Neural cell (in vitro differentiated cells): Measurements from ENCODE around the gene NTNG1. TPM values are rescaled to one million over a fixed set of nuclear protein-coding genes. Genes with fewer than 3 reads are reported as not detected.

Source experiments
- H2AFZ ChIP-seq: fragments of 200-600, 300-800 bp; sonication (generic), shearing (Covaris generic); 2 replicates; pipeline ENCODE4 v1.6.0; 2014; ENCODE audit warnings: low read depth, mild to moderate bottlenecking, antibody characterized with exemption, low read length, moderate library complexity
- H3F3A ChIP-seq: fragments of 200-600 bp; shearing (Covaris generic); 2 replicates; pipeline ENCODE4 v1.6.1; 2016; ENCODE audit warnings: mild to moderate bottlenecking, moderate library complexity, mixed read lengths, antibody characterized with exemption, low read length; ENCODE audit not compliant: insufficient read depth, poor library complexity, severe bottlenecking
- H3K27ac ChIP-seq: fragments of 200-600, 300-800 bp; sonication (generic), shearing (Covaris generic); 2 replicates; pipeline ENCODE4 v1.5.1; 2014; ENCODE audit warnings: mild to moderate bottlenecking, low read length, moderate library complexity
- H3K27me3 ChIP-seq: fragments of 300-800, 200-600 bp; sonication (generic), shearing (Covaris generic); 2 replicates; pipeline ENCODE4 v1.6.0; 2014; ENCODE audit warnings: mild to moderate bottlenecking, low read depth, low read length, moderate library complexity; ENCODE audit not compliant: insufficient read depth
- H3K36me3 ChIP-seq: fragments of 300-800, 200-600 bp; sonication (generic), shearing (Covaris generic); 2 replicates; pipeline ENCODE4 v1.5.1; 2014; ENCODE audit warnings: mild to moderate bottlenecking, antibody characterized with exemption, low read length, moderate library complexity; ENCODE audit not compliant: insufficient read depth
- H3K4me2 ChIP-seq: fragments of 300-800, 200-600 bp; sonication (generic), shearing (Covaris generic); 2 replicates; pipeline ENCODE4 v1.6.0; 2014; ENCODE audit warnings: mild to moderate bottlenecking, low read length
- H3K4me3 ChIP-seq: fragments of 300-800, 200-600 bp; sonication (generic), shearing (Covaris generic); 2 replicates; pipeline ENCODE4 v1.5.1; 2014; ENCODE audit warnings: mild to moderate bottlenecking, low read length, moderate library complexity
- H3K79me2 ChIP-seq: fragments of 200-600 bp; shearing (Covaris generic); replicated peaks from 2 replicates; pipeline ENCODE4 v1.6.0; 2014; ENCODE audit warnings: mild to moderate bottlenecking, low read length, moderate library complexity; ENCODE audit not compliant: insufficient read depth
- H3K9ac ChIP-seq: fragments of 300-800, 200-600 bp; sonication (generic), shearing (Covaris generic); 2 replicates; pipeline ENCODE4 v1.6.1; 2016; ENCODE audit warnings: mild to moderate bottlenecking, low read length, mixed read lengths
- H3K9me2 ChIP-seq: fragments of 200-600 bp; shearing (Covaris generic); 2 replicates; pipeline ENCODE4 v1.6.1; 2016; ENCODE audit warnings: mild to moderate bottlenecking, low read length, mixed read lengths; ENCODE audit not compliant: insufficient read depth
- H3K9me3 ChIP-seq: fragments of 200-600, 300-800 bp; sonication (generic), shearing (Covaris generic); 2 replicates; pipeline ENCODE4 v1.6.1; 2016; ENCODE audit warnings: mild to moderate bottlenecking, mixed run types, low read length, moderate library complexity, mixed read lengths
- H4K20me1 ChIP-seq: fragments of 200-600 bp; shearing (Covaris generic); 2 replicates; pipeline ENCODE4 v1.6.1; 2016; ENCODE audit warnings: mild to moderate bottlenecking, mixed run types; ENCODE audit not compliant: insufficient read depth
- EP300 ChIP-seq: fragments of 450-650 bp; conservative IDR thresholded peaks from 2 replicates; pipeline ENCODE4 v1.6.1; 2014; ENCODE audit warnings: antibody characterized with exemption, mild to moderate bottlenecking, moderate library complexity; ENCODE audit not compliant: poor library complexity, severe bottlenecking
- EZH2 ChIP-seq: fragments of 200-600, 300-800 bp; shearing (Covaris generic), sonication (generic); IDR thresholded peaks from 2 replicates; pipeline ENCODE4 v1.6.1; 2014; ENCODE audit warnings: antibody characterized with exemption, low read length, borderline replicate concordance, mild to moderate bottlenecking; ENCODE audit not compliant: insufficient read depth, poor library complexity, severe bottlenecking
- MXI1 ChIP-seq: fragments of 450-650 bp; conservative IDR thresholded peaks from 2 replicates; pipeline ENCODE4 v1.6.1; 2014; ENCODE audit warnings: antibody characterized with exemption, mild to moderate bottlenecking; ENCODE audit not compliant: poor library complexity, severe bottlenecking
- POLR2AphosphoS5 ChIP-seq: IDR thresholded peaks from 2 replicates; pipeline ENCODE4 v1.6.1; 2012
- RAD21 ChIP-seq: fragments of 450-650 bp; conservative IDR thresholded peaks from 2 replicates; pipeline ENCODE4 v1.6.1; 2014; ENCODE audit warnings: antibody characterized with exemption, mild to moderate bottlenecking, moderate library complexity
- SMC3 ChIP-seq: fragments of 450-650 bp; conservative IDR thresholded peaks from 2 replicates; pipeline ENCODE4 v1.6.1; 2014; ENCODE audit warnings: antibody characterized with exemption, mild to moderate bottlenecking, moderate library complexity; ENCODE audit not compliant: poor library complexity
- TAF1 ChIP-seq: IDR thresholded peaks from 2 replicates; pipeline ENCODE4 v1.6.1; 2012; ENCODE audit warnings: low read depth
- polyA plus RNA-seq: library from polyadenylated mRNA; depleted of rRNA; stranded (reverse); fragments of >200 nt; gene quantifications from 2 replicates; pipeline ENCODE4 v1.2.3, GENCODE V29; 2014
- TF ChIP-seq, protein P1 (sequence below): fragments of 450-650 bp; IDR thresholded peaks from 2 replicates; pipeline ENCODE4 v1.5.1; 2014; ENCODE audit warnings: antibody characterized with exemption, mild to moderate bottlenecking, moderate library complexity; ENCODE audit not compliant: poor library complexity, severe bottlenecking
- TF ChIP-seq, protein P2 (sequence below): IDR thresholded peaks from 2 replicates; pipeline ENCODE4 v1.6.1; 2012; ENCODE audit warnings: borderline replicate concordance

The NTNG1 gene
- polyA plus RNA-seq, 1 donor from 2014 or later: not detected

DNA sequence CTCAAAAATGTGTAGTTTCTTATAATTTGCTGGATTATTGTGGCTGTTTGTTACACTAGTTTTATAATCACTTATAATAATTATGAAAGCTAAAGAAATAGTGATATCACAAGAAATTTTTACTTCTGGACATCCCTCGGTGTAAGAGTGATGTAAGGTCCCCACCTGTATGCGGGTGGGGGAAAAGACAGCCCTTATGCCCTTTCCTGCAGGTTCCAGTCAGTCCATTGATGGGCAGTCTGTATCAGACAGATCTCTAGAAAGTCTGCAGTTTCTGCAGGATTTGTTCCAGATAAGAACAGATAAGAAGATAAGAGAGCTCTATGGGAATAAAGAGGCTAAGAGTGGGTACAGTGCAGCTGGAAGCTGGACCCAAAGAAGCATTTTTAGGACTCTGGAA lies 89.3 kb downstream of the NTNG1 start:
- H3F3A ChIP-seq: no peaks in the 10 kb centered on the region
- TF ChIP-seq SMC3 (no peak), EZH2 (no peak), TAF1 (no peak)
- H3K9ac ChIP-seq: no peak overlapping the region
- H3K4me3 ChIP-seq: no peak overlapping the region
- H3K36me3 ChIP-seq: no peaks in the 10 kb centered on the region
- H2AFZ ChIP-seq: no peak overlapping the region
- H3K9me3 ChIP-seq: no peaks in the 10 kb centered on the region
- no peaks in the 10 kb centered on the region for H3K79me2 ChIP-seq
- H4K20me1 ChIP-seq: no peaks in the 10 kb centered on the region
- no peak overlapping the region for H3K4me2 ChIP-seq
- no peak overlapping the region for H3K27ac ChIP-seq
- H3K27me3 ChIP-seq: no peaks in the 10 kb centered on the region
- no peaks in the 10 kb centered on the region for H3K9me2 ChIP-seq

DNA sequence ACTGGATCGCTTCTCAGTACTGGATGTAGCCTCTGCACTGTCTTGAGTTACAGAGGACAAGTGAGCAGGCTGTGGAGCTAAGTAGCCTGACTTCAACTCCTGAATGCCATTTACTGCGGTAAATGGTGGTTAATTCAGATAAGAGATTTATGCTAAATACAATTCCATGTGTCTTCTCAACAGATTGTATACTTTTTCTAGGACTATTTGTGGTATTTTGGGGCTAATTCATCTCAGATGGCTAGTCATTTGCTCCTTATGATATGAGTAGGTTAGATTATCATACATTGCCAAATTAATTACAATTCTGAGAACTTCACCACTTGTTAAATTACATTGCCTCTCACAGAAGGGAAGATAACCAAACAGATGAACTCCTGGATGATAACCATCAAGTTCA lies 90.5 kb downstream of the NTNG1 start:
- Histone ChIP-seq H3K27me3 (no peaks in the 10 kb centered on the region), H3K9me2 (no peaks in the 10 kb centered on the region), H3K4me2 (no peak overlapping the region), H2AFZ (no peak overlapping the region), H3K36me3 (no peaks in the 10 kb centered on the region), H3K27ac (no peak overlapping the region), H3K4me3 (no peak overlapping the region), H3F3A (no peaks in the 10 kb centered on the region), H3K9ac (no peak overlapping the region), H3K79me2 (no peaks in the 10 kb centered on the region), H4K20me1 (no peaks in the 10 kb centered on the region), H3K9me3 (no peaks in the 10 kb centered on the region)
- TF ChIP-seq RAD21 (no peak), MXI1 (no peak), EZH2 (no peak), POLR2AphosphoS5 (no peak), SMC3 (no peak), EP300 (no peak), TAF1 (no peak)
- TF ChIP-seq, protein P1, sequence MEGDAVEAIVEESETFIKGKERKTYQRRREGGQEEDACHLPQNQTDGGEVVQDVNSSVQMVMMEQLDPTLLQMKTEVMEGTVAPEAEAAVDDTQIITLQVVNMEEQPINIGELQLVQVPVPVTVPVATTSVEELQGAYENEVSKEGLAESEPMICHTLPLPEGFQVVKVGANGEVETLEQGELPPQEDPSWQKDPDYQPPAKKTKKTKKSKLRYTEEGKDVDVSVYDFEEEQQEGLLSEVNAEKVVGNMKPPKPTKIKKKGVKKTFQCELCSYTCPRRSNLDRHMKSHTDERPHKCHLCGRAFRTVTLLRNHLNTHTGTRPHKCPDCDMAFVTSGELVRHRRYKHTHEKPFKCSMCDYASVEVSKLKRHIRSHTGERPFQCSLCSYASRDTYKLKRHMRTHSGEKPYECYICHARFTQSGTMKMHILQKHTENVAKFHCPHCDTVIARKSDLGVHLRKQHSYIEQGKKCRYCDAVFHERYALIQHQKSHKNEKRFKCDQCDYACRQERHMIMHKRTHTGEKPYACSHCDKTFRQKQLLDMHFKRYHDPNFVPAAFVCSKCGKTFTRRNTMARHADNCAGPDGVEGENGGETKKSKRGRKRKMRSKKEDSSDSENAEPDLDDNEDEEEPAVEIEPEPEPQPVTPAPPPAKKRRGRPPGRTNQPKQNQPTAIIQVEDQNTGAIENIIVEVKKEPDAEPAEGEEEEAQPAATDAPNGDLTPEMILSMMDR: no peak
- TF ChIP-seq, protein P2, sequence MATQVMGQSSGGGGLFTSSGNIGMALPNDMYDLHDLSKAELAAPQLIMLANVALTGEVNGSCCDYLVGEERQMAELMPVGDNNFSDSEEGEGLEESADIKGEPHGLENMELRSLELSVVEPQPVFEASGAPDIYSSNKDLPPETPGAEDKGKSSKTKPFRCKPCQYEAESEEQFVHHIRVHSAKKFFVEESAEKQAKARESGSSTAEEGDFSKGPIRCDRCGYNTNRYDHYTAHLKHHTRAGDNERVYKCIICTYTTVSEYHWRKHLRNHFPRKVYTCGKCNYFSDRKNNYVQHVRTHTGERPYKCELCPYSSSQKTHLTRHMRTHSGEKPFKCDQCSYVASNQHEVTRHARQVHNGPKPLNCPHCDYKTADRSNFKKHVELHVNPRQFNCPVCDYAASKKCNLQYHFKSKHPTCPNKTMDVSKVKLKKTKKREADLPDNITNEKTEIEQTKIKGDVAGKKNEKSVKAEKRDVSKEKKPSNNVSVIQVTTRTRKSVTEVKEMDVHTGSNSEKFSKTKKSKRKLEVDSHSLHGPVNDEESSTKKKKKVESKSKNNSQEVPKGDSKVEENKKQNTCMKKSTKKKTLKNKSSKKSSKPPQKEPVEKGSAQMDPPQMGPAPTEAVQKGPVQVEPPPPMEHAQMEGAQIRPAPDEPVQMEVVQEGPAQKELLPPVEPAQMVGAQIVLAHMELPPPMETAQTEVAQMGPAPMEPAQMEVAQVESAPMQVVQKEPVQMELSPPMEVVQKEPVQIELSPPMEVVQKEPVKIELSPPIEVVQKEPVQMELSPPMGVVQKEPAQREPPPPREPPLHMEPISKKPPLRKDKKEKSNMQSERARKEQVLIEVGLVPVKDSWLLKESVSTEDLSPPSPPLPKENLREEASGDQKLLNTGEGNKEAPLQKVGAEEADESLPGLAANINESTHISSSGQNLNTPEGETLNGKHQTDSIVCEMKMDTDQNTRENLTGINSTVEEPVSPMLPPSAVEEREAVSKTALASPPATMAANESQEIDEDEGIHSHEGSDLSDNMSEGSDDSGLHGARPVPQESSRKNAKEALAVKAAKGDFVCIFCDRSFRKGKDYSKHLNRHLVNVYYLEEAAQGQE: no peak

DNA sequence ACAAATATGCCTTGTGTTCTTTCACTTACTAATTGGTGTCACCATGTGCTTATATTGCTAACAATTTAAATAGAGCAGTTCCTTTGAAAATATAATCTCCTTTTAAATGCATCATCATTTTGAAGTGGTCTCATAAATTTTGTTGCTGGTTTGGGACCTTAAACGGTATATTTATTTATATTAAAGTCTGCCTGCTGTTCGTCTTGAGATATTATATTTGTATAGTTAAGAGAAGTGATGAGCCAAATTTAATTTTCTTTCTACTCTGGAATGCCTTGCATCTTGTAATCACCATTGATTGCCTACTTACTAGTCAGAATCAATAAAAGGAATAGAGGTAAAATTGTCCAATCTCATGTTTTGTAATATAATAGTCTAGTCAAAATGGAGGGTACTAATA lies 91.6 kb downstream of the NTNG1 start:
- no peaks in the 10 kb centered on the region for H3F3A ChIP-seq
- no peaks in the 10 kb centered on the region for H3K27me3 ChIP-seq
- no peaks in the 10 kb centered on the region for H3K79me2 ChIP-seq
- H4K20me1 ChIP-seq: no peaks in the 10 kb centered on the region
- no peaks in the 10 kb centered on the region for H3K9me2 ChIP-seq
- TF ChIP-seq, protein P1: no peak
- no peak for TF ChIP-seq EP300
- no peak for TF ChIP-seq SMC3
- no peak for TF ChIP-seq POLR2AphosphoS5
- TF ChIP-seq RAD21: no peak
- no peak for TF ChIP-seq TAF1
- TF ChIP-seq, protein P2: no peak
- no peak for TF ChIP-seq EZH2
- no peak for TF ChIP-seq MXI1
- no peak overlapping the region for H3K27ac ChIP-seq
- H3K9me3 ChIP-seq: no peaks in the 10 kb centered on the region
- H3K4me2 ChIP-seq: no peak overlapping the region
- H3K36me3 ChIP-seq: no peaks in the 10 kb centered on the region
- H3K4me3 ChIP-seq: no peak overlapping the region
- no peak overlapping the region for H2AFZ ChIP-seq
- H3K9ac ChIP-seq: no peak overlapping the region
